NT2/D1 (cell line): ENCODE data around the gene PTGIR.
A peak's percentile ranks its signal among the peaks of the same experiment; 100 is the strongest.

Experiments used
- DNase-seq: peaks from one replicate; pipeline ENCODE4 v3.0.0-alpha.2; 2011; ENCODE audit warnings: low read depth, low spot score
- H3K27me3 ChIP-seq: 2 replicates; pipeline ENCODE4 v1.6.0; 2011; ENCODE audit warnings: mild to moderate bottlenecking; ENCODE audit not compliant: insufficient read length, insufficient read depth
- H3K36me3 ChIP-seq: 2 replicates; pipeline ENCODE4 v1.6.1; 2011; ENCODE audit warnings: mild to moderate bottlenecking, low read length, mixed read lengths; ENCODE audit not compliant: insufficient read depth, insufficient read length
- H3K4me1 ChIP-seq: 2 replicates; pipeline ENCODE4 v1.5.1; 2011; ENCODE audit not compliant: insufficient read depth, insufficient read length
- H3K4me3 ChIP-seq: 2 replicates; pipeline ENCODE4 v1.5.1; 2011; ENCODE audit warnings: low read depth; ENCODE audit not compliant: insufficient read length
- H3K9ac ChIP-seq: 2 replicates; pipeline ENCODE4 v1.6.0; 2011; ENCODE audit warnings: low read depth; ENCODE audit not compliant: insufficient read length
- H3K9me3 ChIP-seq: 2 replicates; pipeline ENCODE4 v1.5.1; 2011; ENCODE audit warnings: mild to moderate bottlenecking, low read length; ENCODE audit not compliant: insufficient read depth
- SUZ12 ChIP-seq: IDR thresholded peaks from 2 replicates; pipeline ENCODE4 v1.6.1; 2011; ENCODE audit not compliant: insufficient read length, insufficient read depth; ENCODE audit errors: extremely low read depth
- YY1 ChIP-seq: IDR thresholded peaks from 2 replicates; pipeline ENCODE4 v1.6.1; 2011; ENCODE audit not compliant: insufficient read length, insufficient read depth
- ZNF274 ChIP-seq: IDR thresholded peaks from 2 replicates; pipeline ENCODE4 v1.6.1; 2011; ENCODE audit warnings: mild to moderate bottlenecking, low read depth, low read length

The PTGIR gene

GRCh38 chr19:46580247-46580646 is 44.6 kb downstream of the PTGIR start:
- H3K9me3 ChIP-seq, result no peaks in the 10 kb centered on the region
- H3K27me3 ChIP-seq, result no peaks in the 10 kb centered on the region
- no peaks in the 10 kb centered on the region for H3K36me3 ChIP-seq
- DNase-seq, result no peak
- no peak for TF ChIP-seq ZNF274
- no peaks in the 10 kb centered on the region for H3K4me1 ChIP-seq
- H3K4me3 ChIP-seq, result no peak overlapping the region
- H3K9ac ChIP-seq, result no peak overlapping the region

- Histone ChIP-seq H3K4me3 (no peak overlapping the region), H3K9ac (no peak overlapping the region), H3K4me1 (no peaks in the 10 kb centered on the region), H3K9me3 (no peaks in the 10 kb centered on the region), H3K36me3 (no peaks in the 10 kb centered on the region), H3K27me3 (no peaks in the 10 kb centered on the region)
- no peak for DNase-seq
- TF ChIP-seq SUZ12 (no peak), YY1 (no peak), ZNF274 (no peak)
Measured at GRCh38 chr19:46579361-46579879, 45.5 kb downstream of the PTGIR start.

- no peak for TF ChIP-seq YY1
- TF ChIP-seq ZNF274, result no peak
- no peak for TF ChIP-seq SUZ12
- H3K4me3 ChIP-seq, result no peak overlapping the region
- no peak for DNase-seq
- no peaks in the 10 kb centered on the region for H3K4me1 ChIP-seq
- no peaks in the 10 kb centered on the region for H3K27me3 ChIP-seq
- H3K9ac ChIP-seq, result no peak overlapping the region
- H3K36me3 ChIP-seq, result no peaks in the 10 kb centered on the region
- no peaks in the 10 kb centered on the region for H3K9me3 ChIP-seq
Measured at GRCh38 chr19:46578450-46578849, 46.4 kb downstream of the PTGIR start.

- no peaks in the 10 kb centered on the region for H3K4me1 ChIP-seq
- H3K9me3 ChIP-seq, result no peaks in the 10 kb centered on the region
- no peak for TF ChIP-seq YY1
- no peak for TF ChIP-seq SUZ12
- TF ChIP-seq ZNF274, result no peak
- no peak for DNase-seq
- no peak overlapping the region for H3K4me3 ChIP-seq
- no peak overlapping the region for H3K9ac ChIP-seq
- H3K36me3 ChIP-seq, result no peaks in the 10 kb centered on the region
- H3K27me3 ChIP-seq, result no peaks in the 10 kb centered on the region
Measured at GRCh38 chr19:46574533-46574932, 50.4 kb downstream of the PTGIR start.

GRCh38 chr19:46573679-46574498 is 51.0 kb downstream of the PTGIR start:
- Histone ChIP-seq H3K9me3 (no peaks in the 10 kb centered on the region), H3K27me3 (no peaks in the 10 kb centered on the region), H3K4me1 (no peaks in the 10 kb centered on the region), H3K9ac (no peak overlapping the region), H3K36me3 (no peaks in the 10 kb centered on the region), H3K4me3 (no peak overlapping the region)
- TF ChIP-seq ZNF274, result no peak
- TF ChIP-seq YY1, result no peak
- no peak for TF ChIP-seq SUZ12
- no peak for DNase-seq

GRCh38 chr19:46571495-46571894 is 53.4 kb downstream of the PTGIR start:
- no peaks in the 10 kb centered on the region for H3K4me1 ChIP-seq
- TF ChIP-seq YY1 (no peak), ZNF274 (no peak), SUZ12 (no peak)
- H3K36me3 ChIP-seq, result no peaks in the 10 kb centered on the region
- no peaks in the 10 kb centered on the region for H3K9me3 ChIP-seq
- no peak overlapping the region for H3K4me3 ChIP-seq
- no peaks in the 10 kb centered on the region for H3K27me3 ChIP-seq
- DNase-seq, result peak; percentile 66
- H3K9ac ChIP-seq, result no peak overlapping the region
